ENCODE results near the gene CNNM2.

DNA sequence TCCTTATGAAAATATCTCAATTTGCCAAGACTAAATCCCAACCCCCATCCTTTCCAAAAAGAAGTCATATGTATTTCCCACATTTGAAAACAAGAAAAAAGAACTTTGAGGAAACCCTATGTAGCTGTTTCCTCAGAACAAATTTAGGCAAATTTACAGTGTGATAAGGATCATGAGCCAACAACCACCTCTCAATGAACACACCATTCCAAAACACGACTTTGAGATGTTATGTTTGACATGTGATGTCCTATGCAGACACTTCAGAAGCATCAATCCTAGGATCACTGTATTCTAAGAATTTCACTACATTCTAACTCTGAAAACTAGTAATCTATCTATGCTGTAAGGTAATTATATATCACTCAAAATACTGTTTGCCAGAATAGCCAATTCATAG is 212.8 kb downstream of the CNNM2 start:
- TF ChIP-seq, protein P1, sequence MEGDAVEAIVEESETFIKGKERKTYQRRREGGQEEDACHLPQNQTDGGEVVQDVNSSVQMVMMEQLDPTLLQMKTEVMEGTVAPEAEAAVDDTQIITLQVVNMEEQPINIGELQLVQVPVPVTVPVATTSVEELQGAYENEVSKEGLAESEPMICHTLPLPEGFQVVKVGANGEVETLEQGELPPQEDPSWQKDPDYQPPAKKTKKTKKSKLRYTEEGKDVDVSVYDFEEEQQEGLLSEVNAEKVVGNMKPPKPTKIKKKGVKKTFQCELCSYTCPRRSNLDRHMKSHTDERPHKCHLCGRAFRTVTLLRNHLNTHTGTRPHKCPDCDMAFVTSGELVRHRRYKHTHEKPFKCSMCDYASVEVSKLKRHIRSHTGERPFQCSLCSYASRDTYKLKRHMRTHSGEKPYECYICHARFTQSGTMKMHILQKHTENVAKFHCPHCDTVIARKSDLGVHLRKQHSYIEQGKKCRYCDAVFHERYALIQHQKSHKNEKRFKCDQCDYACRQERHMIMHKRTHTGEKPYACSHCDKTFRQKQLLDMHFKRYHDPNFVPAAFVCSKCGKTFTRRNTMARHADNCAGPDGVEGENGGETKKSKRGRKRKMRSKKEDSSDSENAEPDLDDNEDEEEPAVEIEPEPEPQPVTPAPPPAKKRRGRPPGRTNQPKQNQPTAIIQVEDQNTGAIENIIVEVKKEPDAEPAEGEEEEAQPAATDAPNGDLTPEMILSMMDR (IDR thresholded peaks at IDR 0.05): no peak
- TF ChIP-seq POLR2A (IDR thresholded peaks at IDR 0.05): no peak

Measured in right lobe of liver (tissue), 4 donors.